ENCODE data around the gene RNGTT. TPM values are rescaled to one million over a fixed set of nuclear protein-coding genes. Genes with fewer than 3 reads are reported as not detected.

RNGTT gene
- total and polyA plus RNA-seq, 10 of the 15 experiments (the other 5 are each of a cell fraction or from before 2014, with no cell fraction given) = 7.7 to 30.4 (median 22.2) TPM

DNA sequence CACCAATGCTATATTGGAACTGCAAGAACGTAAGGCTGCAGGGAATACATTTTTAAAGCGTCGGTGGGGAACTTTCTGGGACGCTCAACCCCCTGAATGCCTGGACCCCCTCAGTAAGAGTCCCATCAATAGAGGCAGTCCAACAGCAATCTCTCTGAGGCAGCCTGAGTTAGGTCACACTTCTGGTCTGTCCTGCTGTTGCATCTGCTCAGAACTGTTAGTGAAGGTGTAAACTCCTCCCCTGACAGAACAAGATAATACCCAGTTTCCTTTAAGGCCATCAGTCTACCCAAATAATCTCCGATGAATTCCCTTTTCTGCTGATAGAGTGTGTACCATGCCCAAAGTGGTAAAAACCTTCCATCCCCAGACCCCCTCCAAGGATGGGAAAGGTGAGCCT is 1.1 kb upstream of the RNGTT start (continued):
- no peak for TF ChIP-seq TARDBP (IDR thresholded peaks at IDR 0.05; ENCODE audit: borderline replicate concordance)
- TF ChIP-seq ZNF24 (IDR thresholded peaks at IDR 0.05) = no peak
- TF ChIP-seq RAD21 (IDR thresholded peaks at IDR 0.05; ENCODE audit: insufficient read depth, low read depth, low read length) = no peak
- TF ChIP-seq, protein P1, sequence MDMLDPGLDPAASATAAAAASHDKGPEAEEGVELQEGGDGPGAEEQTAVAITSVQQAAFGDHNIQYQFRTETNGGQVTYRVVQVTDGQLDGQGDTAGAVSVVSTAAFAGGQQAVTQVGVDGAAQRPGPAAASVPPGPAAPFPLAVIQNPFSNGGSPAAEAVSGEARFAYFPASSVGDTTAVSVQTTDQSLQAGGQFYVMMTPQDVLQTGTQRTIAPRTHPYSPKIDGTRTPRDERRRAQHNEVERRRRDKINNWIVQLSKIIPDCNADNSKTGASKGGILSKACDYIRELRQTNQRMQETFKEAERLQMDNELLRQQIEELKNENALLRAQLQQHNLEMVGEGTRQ (IDR thresholded peaks at IDR 0.05; ENCODE audit: borderline replicate concordance, low read depth, low read length) = no peak
- TF ChIP-seq LARP7 (IDR thresholded peaks at IDR 0.05) = no peak

DNA sequence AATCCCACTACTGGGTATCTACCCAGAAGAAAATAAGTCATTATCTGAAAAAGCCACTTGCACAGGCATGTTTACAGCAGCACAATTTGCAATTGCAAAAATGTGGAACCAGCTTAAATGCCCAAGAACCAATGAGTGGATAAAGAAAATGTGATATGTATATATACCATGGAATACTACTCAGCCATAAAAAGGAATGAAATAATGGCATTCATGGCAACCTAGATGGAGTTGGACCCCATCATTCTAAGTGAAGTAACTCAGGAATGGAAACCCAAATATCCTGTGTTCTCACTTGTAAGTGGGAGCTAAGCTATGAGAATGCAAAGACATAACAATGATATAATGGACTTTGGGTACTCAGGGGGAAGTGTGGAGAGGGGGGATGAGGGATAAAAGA is 4.6 kb downstream of the RNGTT start:
- Histone ChIP-seq H3K27ac (ENCODE audit: control insufficient read depth, insufficient read depth) (no peak overlapping the region), H4K20me1 (ENCODE audit: control insufficient read depth, insufficient read depth) (no peaks in the 10 kb centered on the region), H3K36me3 (ENCODE audit: control insufficient read depth in 2 of 2, insufficient read depth in 2 of 2, low read length in 1 of 2) (0 out of 4 replicates have a peak, but pooled peaks cover 0 to 3% of the 10 kb centered on the region in 2 experiments), H3K4me1 (ENCODE audit: control insufficient read depth, insufficient read depth, low read length) (no peaks in the 10 kb centered on the region), H3K9ac (ENCODE audit: control insufficient read depth, insufficient read depth, low read length) (no peak overlapping the region), H2AFZ (ENCODE audit: control insufficient read depth, low read depth, low read length) (no peak overlapping the region), H3K79me2 (ENCODE audit: control insufficient read depth, insufficient read depth, low read length) (peaks cover 60% of the 10 kb centered on the region), H3K9me3 (replicated peaks; ENCODE audit: control insufficient read depth, insufficient read depth, low read length) (peaks cover 4% of the 10 kb centered on the region; the same call in 2 of the 3 replicates), H3K4me3 (no peak overlapping the region), H3K4me2 (ENCODE audit: control insufficient read depth, insufficient read depth) (no peak overlapping the region), H3K27me3 (replicated peaks in 1 of 2; ENCODE audit: control insufficient read depth in 2 of 2, insufficient read depth in 2 of 2, low read length in 1 of 2) (no peaks in the 10 kb centered on the region)
- CTCF ChIA-PET = no interaction called here
- RAD21 ChIA-PET (ENCODE audit: unreplicated experiment) = no interaction called here
- SMC1A ChIA-PET (ENCODE audit: uncharacterized antibody, unreplicated experiment) = no interaction called here
- intact Hi-C loops (cut with micrococcal nuclease; ENCODE audit: unreplicated experiment) (no loop called here), in situ Hi-C loops (cut with MboI) (no loop called here)
- POLR2A ChIA-PET = no interaction called here
- no peak for FAIRE-seq
- DNase-seq (ENCODE audit: low read depth, low spot score) = no peak
- BruUV-seq (replicated peaks) = no TSS peak
- TF ChIP-seq NR2F1 (conservative IDR thresholded peaks at IDR 0.05) = no peak
- no peak for TF ChIP-seq ETV6 (conservative IDR thresholded peaks at IDR 0.05 in 1 of 2, IDR thresholded peaks at IDR 0.05 in 1 of 2; ENCODE audit: borderline replicate concordance in 1 of 2, low read depth in 1 of 2)
- TF ChIP-seq PKNOX1 (IDR thresholded peaks at IDR 0.05) = peak; percentile 23; the same call in 1 of the 2 replicates
- no peak for TF ChIP-seq CEBPB (IDR thresholded peaks at IDR 0.05; ENCODE audit: borderline replicate concordance in 1 of 2, low read depth in 2 of 2, low read length in 2 of 2)
- TF ChIP-seq, protein P2, sequence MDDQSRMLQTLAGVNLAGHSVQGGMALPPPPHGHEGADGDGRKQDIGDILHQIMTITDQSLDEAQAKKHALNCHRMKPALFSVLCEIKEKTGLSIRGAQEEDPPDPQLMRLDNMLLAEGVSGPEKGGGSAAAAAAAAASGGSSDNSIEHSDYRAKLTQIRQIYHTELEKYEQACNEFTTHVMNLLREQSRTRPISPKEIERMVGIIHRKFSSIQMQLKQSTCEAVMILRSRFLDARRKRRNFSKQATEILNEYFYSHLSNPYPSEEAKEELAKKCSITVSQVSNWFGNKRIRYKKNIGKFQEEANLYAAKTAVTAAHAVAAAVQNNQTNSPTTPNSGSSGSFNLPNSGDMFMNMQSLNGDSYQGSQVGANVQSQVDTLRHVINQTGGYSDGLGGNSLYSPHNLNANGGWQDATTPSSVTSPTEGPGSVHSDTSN (IDR thresholded peaks at IDR 0.05; ENCODE audit: insufficient replicate concordance, low read depth, low read length) = no peak
- TF ChIP-seq JUND (IDR thresholded peaks at IDR 0.05; ENCODE audit: low read depth, low read length) = no peak
- TF ChIP-seq IKZF2 (IDR thresholded peaks at IDR 0.05) = no peak
- ATAC-seq = no peak
